Smooth muscle cell (in vitro differentiated cells): ENCODE measurements around the gene C14orf119. TPM values are rescaled to one million over a fixed set of nuclear protein-coding genes. Genes with fewer than 3 reads are reported as not detected.

Experiments used
- DNase-seq: peaks from one replicate; lab custom pipeline; 2025; ENCODE audit not compliant: unreplicated experiment; lab: John Stamatoyannopoulos, UW
- H2AFZ ChIP-seq: fragments of 200-600 bp; sonication (generic); 2 replicates; pipeline ENCODE4 v1.6.0; 2016; ENCODE audit warnings: antibody characterized with exemption, low read depth, mild to moderate bottlenecking
- H3F3A ChIP-seq: fragments of 200-600 bp; sonication (generic); 2 replicates; pipeline ENCODE4 v1.6.0; 2017; ENCODE audit warnings: antibody characterized with exemption, low read depth
- H3K27ac ChIP-seq: fragments of 200-600 bp; sonication (generic); 2 replicates; pipeline ENCODE4 v1.5.1; 2016; ENCODE audit warnings: low read depth, mild to moderate bottlenecking
- H3K27me3 ChIP-seq: fragments of 200-600 bp; sonication (generic); 2 replicates; pipeline ENCODE4 v1.6.1; 2016; ENCODE audit warnings: low read depth, mild to moderate bottlenecking
- H3K36me3 ChIP-seq: fragments of 200-600 bp; sonication (generic); 2 replicates; pipeline ENCODE4 v1.5.1; 2016; ENCODE audit warnings: low read depth
- H3K4me1 ChIP-seq: fragments of 200-600 bp; sonication (generic); 2 replicates; pipeline ENCODE4 v1.5.1; 2016; ENCODE audit warnings: low read depth
- H3K4me2 ChIP-seq: fragments of 200-600 bp; sonication (generic); 2 replicates; pipeline ENCODE4 v1.6.0; 2016; ENCODE audit warnings: mild to moderate bottlenecking
- H3K4me3 ChIP-seq: fragments of 200-600 bp; sonication (generic); 2 replicates; pipeline ENCODE4 v1.5.1; 2016; ENCODE audit warnings: mild to moderate bottlenecking
- H3K79me2 ChIP-seq: fragments of 200-600 bp; sonication (generic); 2 replicates; pipeline ENCODE4 v1.6.0; 2016; ENCODE audit warnings: low read depth, mild to moderate bottlenecking
- H3K9ac ChIP-seq: fragments of 200-600 bp; sonication (generic); 2 replicates; pipeline ENCODE4 v1.6.0; 2016; ENCODE audit warnings: low read depth
- H3K9me3 ChIP-seq: fragments of 200-600 bp; sonication (generic); replicated peaks from 2 replicates; pipeline ENCODE4 v1.5.1; 2016; ENCODE audit warnings: low read depth
- H4K20me1 ChIP-seq: fragments of 200-600 bp; sonication (generic); 2 replicates; pipeline ENCODE4 v1.6.0; 2016; ENCODE audit warnings: low read depth
- WGBS: methylation state at CpG from one replicate; pipeline ENCODE4 v1.1.7; 2016; ENCODE audit warnings: low lambda C conversion rate; 5-methylcytosine and 5-hydroxymethylcytosine counted together
- polyA plus RNA-seq: library from polyadenylated mRNA; unstranded; fragments of >200 nt; fragmentation: Nextera tagmentation; extraction: Ambion mirVana; gene quantifications from 2 replicates; pipeline ENCODE4 v1.2.1, GENCODE V29; 2016
- total RNA-seq: library from RNA; depleted of rRNA; stranded (reverse); fragments of >200 nt; gene quantifications from 2 replicates; pipeline ENCODE4 v1.2.3, GENCODE V29; 2014
- TF ChIP-seq, protein P1 (sequence below): fragments of 200-600 bp; sonication (generic); IDR thresholded peaks from 2 replicates; pipeline ENCODE4 v1.5.1; 2017; ENCODE audit warnings: borderline replicate concordance, mild to moderate bottlenecking, antibody characterized with exemption; ENCODE audit not compliant: insufficient read depth, poor library complexity, severe bottlenecking

Gene C14orf119
- total and polyA plus RNA-seq, 2 experiments from 2014 or later = 54.1 to 130 TPM

DNA sequence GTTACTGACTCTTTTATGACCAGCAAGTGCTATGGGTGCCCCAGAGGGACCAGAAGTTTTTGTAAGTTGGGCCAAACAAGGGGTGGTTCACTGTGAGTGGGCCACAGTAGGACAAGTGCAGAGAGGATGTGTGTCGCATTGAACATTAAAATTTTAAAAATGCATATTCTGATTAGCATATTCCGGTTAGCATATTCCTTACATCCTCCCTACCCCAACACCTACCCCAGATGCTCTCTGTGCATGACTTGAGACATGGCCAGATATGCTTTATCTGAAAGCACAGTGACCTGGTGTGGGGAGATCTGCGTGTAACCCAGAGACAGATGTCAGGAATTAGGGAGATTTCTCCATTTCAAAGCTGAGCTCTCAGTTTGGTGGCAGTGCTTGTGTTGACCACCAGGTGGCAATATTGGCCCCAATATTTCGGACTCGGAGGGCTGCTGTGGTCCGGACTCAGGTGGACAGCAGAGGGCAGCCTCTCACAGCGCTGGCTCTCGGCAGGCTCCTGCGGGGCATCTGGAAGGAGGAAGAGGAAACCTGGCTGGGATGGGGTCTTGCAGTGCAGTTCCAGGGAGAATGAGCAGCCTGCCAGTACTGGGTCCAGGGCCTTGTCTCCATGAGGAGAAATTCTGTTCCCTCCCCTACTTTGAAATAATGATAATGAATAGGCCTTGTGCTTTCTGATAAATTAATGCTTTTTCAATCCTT is 25.4 kb downstream of the C14orf119 start:
- Histone ChIP-seq H3K79me2 (no peaks in the 10 kb centered on the region), H3K9me3 (no peaks in the 10 kb centered on the region), H3K4me3 (no peak overlapping the region), H3K27me3 (no peaks in the 10 kb centered on the region), H3F3A (peaks cover 8% of the 10 kb centered on the region), H2AFZ (no peak overlapping the region), H3K9ac (no peak overlapping the region), H3K36me3 (no peaks in the 10 kb centered on the region), H4K20me1 (no peaks in the 10 kb centered on the region), H3K4me2 (peak overlapping the region; percentile 70), H3K4me1 (peaks cover 10% of the 10 kb centered on the region), H3K27ac (peak overlapping the region; percentile 88)
- WGBS = 20% methylated on average over 9 of the region's 9 CpGs
- TF ChIP-seq, protein P1, sequence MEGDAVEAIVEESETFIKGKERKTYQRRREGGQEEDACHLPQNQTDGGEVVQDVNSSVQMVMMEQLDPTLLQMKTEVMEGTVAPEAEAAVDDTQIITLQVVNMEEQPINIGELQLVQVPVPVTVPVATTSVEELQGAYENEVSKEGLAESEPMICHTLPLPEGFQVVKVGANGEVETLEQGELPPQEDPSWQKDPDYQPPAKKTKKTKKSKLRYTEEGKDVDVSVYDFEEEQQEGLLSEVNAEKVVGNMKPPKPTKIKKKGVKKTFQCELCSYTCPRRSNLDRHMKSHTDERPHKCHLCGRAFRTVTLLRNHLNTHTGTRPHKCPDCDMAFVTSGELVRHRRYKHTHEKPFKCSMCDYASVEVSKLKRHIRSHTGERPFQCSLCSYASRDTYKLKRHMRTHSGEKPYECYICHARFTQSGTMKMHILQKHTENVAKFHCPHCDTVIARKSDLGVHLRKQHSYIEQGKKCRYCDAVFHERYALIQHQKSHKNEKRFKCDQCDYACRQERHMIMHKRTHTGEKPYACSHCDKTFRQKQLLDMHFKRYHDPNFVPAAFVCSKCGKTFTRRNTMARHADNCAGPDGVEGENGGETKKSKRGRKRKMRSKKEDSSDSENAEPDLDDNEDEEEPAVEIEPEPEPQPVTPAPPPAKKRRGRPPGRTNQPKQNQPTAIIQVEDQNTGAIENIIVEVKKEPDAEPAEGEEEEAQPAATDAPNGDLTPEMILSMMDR = peak; percentile 100
- peak; percentile 56 for DNase-seq

DNA sequence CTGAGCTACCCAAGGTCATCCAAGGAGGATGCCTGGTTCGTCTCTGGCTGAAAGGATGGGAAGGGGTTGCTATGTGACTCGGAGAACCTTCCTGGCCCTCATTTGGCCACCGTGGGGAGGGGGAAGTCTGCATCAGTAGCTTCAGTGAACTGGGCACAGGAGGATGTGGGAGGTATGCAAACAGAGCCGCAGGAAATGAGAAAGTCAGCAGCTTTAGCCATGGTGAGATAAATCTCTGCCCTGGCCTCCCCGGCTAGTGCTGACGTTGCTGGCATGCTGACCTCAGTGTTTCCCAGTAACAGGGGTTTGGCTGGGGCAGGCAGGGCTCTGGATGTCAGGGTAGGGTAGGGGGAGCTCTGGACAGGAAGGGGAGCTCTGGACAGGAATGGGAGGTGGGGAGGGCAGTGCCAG is 26.1 kb downstream of the C14orf119 start:
- no peaks in the 10 kb centered on the region for H3K9me3 ChIP-seq
- H3K27ac ChIP-seq = peak overlapping the region; percentile 88
- H3K4me2 ChIP-seq = peak overlapping the region; percentile 70
- TF ChIP-seq, protein P1 = no peak
- no peak overlapping the region for H3K4me3 ChIP-seq
- no peaks in the 10 kb centered on the region for H3K36me3 ChIP-seq
- H3K9ac ChIP-seq = peak overlapping the region; percentile 14
- DNase-seq = peak; percentile 14
- no peaks in the 10 kb centered on the region for H3K79me2 ChIP-seq
- peaks cover 8% of the 10 kb centered on the region for H3F3A ChIP-seq
- WGBS = 15% methylated on average over 6 of the region's 6 CpGs
- no peaks in the 10 kb centered on the region for H3K27me3 ChIP-seq
- H3K4me1 ChIP-seq = peaks cover 10% of the 10 kb centered on the region
- no peaks in the 10 kb centered on the region for H4K20me1 ChIP-seq
- peak overlapping the region; percentile 20 for H2AFZ ChIP-seq

DNA sequence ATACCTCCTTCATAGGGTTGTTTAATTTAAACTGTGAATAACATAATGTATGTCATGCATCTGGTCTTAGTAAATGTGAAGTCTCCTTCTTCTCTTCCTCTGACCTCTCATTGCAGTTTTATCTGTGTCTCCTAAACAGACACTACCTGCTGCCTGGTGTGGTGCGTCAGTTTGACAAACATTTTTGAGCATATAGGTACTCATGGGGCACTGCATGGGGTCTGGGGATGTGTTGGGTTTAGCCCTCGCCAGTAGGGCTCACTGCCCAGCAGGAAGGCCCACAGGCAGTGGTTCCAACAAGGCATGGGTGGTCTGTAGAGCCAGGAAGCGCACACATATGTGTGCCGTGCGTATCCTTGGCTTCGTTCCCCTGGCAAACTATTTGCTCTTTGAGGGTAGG is 26.8 kb downstream of the C14orf119 start:
- WGBS = 85% methylated on average over 6 of the region's 6 CpGs
- TF ChIP-seq, protein P1 = no peak
- no peaks in the 10 kb centered on the region for H4K20me1 ChIP-seq
- peak overlapping the region; percentile 88 for H3K27ac ChIP-seq
- peak overlapping the region; percentile 14 for H3K9ac ChIP-seq
- DNase-seq = no peak
- peaks cover 10% of the 10 kb centered on the region for H3K4me1 ChIP-seq
- no peaks in the 10 kb centered on the region for H3K9me3 ChIP-seq
- H2AFZ ChIP-seq = no peak overlapping the region
- no peaks in the 10 kb centered on the region for H3K79me2 ChIP-seq
- no peak overlapping the region for H3K4me3 ChIP-seq
- peaks cover 8% of the 10 kb centered on the region for H3F3A ChIP-seq
- peak overlapping the region; percentile 53 for H3K4me2 ChIP-seq
- no peaks in the 10 kb centered on the region for H3K36me3 ChIP-seq
- no peaks in the 10 kb centered on the region for H3K27me3 ChIP-seq

DNA sequence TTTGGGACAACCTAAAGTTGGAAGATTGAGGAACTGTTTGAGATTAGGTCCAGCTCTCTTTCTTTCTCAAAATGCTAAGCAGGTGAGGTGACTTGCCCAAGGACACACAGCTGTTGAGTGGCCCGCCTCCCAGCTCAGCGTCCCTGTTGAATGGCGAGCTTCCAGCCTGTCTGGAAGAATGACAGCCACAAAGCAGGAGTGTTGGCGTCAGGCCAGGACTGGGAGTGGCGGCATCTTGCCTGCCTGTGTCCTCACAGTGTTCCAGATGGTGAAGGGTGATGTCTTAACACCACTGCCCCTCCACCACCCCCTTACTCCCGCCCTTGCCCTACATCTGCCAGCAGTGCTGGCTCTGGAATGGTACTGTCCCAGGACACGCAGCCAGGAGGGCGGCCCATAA is 28.1 kb downstream of the C14orf119 start:
- H3K4me3 ChIP-seq = no peak overlapping the region
- TF ChIP-seq, protein P1 = no peak
- no peaks in the 10 kb centered on the region for H4K20me1 ChIP-seq
- H3K27me3 ChIP-seq = no peaks in the 10 kb centered on the region
- no peaks in the 10 kb centered on the region for H3K36me3 ChIP-seq
- no peaks in the 10 kb centered on the region for H3K79me2 ChIP-seq
- H3K4me2 ChIP-seq = no peak overlapping the region
- H3K9me3 ChIP-seq = no peaks in the 10 kb centered on the region
- peaks cover 8% of the 10 kb centered on the region for H3F3A ChIP-seq
- DNase-seq = no peak
- WGBS = 88% methylated on average over 4 of the region's 8 CpGs
- no peak overlapping the region for H3K9ac ChIP-seq
- H3K27ac ChIP-seq = no peak overlapping the region
- H3K4me1 ChIP-seq = peaks cover 10% of the 10 kb centered on the region
- H2AFZ ChIP-seq = no peak overlapping the region
